Fibroblast of skin of back (primary cell): ENCODE results near the gene IL23R.

ENCODE experiments used
- DNase-seq: peaks from one replicate; pipeline ENCODE4 v3.0.0-alpha.2; 2013

IL23R gene

GRCh38 chr1:67241200-67241746, 75.0 kb downstream of the IL23R start:
- no peak for DNase-seq

- DNase-seq = no peak
These were observed 75.8 kb downstream of the IL23R start for GRCh38 chr1:67242016-67242415.

- DNase-seq = no peak
These were observed 83.9 kb downstream of the IL23R start for GRCh38 chr1:67250051-67250653.

- no peak for DNase-seq
These were observed 90.3 kb downstream of the IL23R start for GRCh38 chr1:67256291-67257172.

- DNase-seq = no peak
These were observed 90.9 kb downstream of the IL23R start for GRCh38 chr1:67257173-67257535.

- DNase-seq = no peak
These were observed 95.4 kb downstream of the IL23R start for GRCh38 chr1:67261680-67262079.

- no peak for DNase-seq
These were observed 96.5 kb downstream of the IL23R start for GRCh38 chr1:67262735-67263134.

- DNase-seq = no peak
These were observed 97.9 kb downstream of the IL23R start for GRCh38 chr1:67264152-67264551.

- no peak for DNase-seq
These were observed 98.6 kb downstream of the IL23R start for GRCh38 chr1:67264899-67265298.

GRCh38 chr1:67269061-67269460, 102.8 kb downstream of the IL23R start:
- no peak for DNase-seq

GRCh38 chr1:67270541-67270940, 104.3 kb downstream of the IL23R start:
- no peak for DNase-seq

- no peak for DNase-seq
These were observed 107.3 kb downstream of the IL23R start for GRCh38 chr1:67273591-67273990.

- DNase-seq = no peak
These were observed 108.5 kb downstream of the IL23R start for GRCh38 chr1:67274623-67275325.

- no peak for DNase-seq
These were observed 114.4 kb downstream of the IL23R start for GRCh38 chr1:67280696-67281095.

GRCh38 chr1:67281244-67281643, 115.0 kb downstream of the IL23R start:
- DNase-seq = no peak

GRCh38 chr1:67285780-67286488, 119.7 kb downstream of the IL23R start:
- peak; percentile 33 for DNase-seq

- no peak for DNase-seq
These were observed 124.0 kb downstream of the IL23R start for GRCh38 chr1:67290236-67290635.

GRCh38 chr1:67294836-67295617, 128.8 kb downstream of the IL23R start:
- no peak for DNase-seq

GRCh38 chr1:67298762-67299161, 132.5 kb downstream of the IL23R start:
- no peak for DNase-seq

- DNase-seq = no peak
These were observed 133.0 kb downstream of the IL23R start for GRCh38 chr1:67299296-67299695.

GRCh38 chr1:67300561-67300960, 134.3 kb downstream of the IL23R start:
- DNase-seq = peak; percentile 24

- DNase-seq = no peak
These were observed 137.8 kb downstream of the IL23R start for GRCh38 chr1:67304023-67304422.
